BJ (cell line): Measurements from ENCODE around the gene CXCL8. TPM values are rescaled to one million over a fixed set of nuclear protein-coding genes. Genes with fewer than 3 reads are reported as not detected.

ENCODE experiments used
- CTCF ChIA-PET: fragments of 350-600 bp; formaldehyde crosslinking; extraction: SDS; loops from one replicate; lab custom pipeline; 2021; ENCODE audit warnings: antibody characterized with exemption, inconsistent platforms; lab: Yijun Ruan, JAX
- POLR2A ChIA-PET: fragments of 300-600 bp; sonication (Branson Sonifier 250); formaldehyde crosslinking; extraction: SDS; loops from one replicate; lab custom pipeline; 2021; ENCODE audit warnings: antibody characterized with exemption; lab: Charles Lee
- DNase-seq: peaks from one replicate; pipeline ENCODE4 v3.0.0-alpha.2; 2011; ENCODE audit warnings: low read depth
- H3K27me3 ChIP-seq: 2 replicates; pipeline ENCODE4 v1.6.0; 2011; ENCODE audit warnings: low read length; ENCODE audit not compliant: control insufficient read depth, insufficient read depth
- H3K36me3 ChIP-seq: 2 replicates; pipeline ENCODE4 v1.5.1; 2011; ENCODE audit warnings: low read length; ENCODE audit not compliant: control insufficient read depth, insufficient read depth
- H3K4me3 ChIP-seq: 2 replicates; pipeline ENCODE4 v1.5.1; 2011; ENCODE audit warnings: low read depth, mild to moderate bottlenecking, control low read depth, low read length
- polyA plus RNA-seq: library from polyadenylated mRNA; depleted of rRNA; stranded (reverse); fragments of >200 nt; gene quantifications from 2 replicates; pipeline ENCODE4 v1.2.3, GENCODE V29; 2011; rRNA removed
- TF ChIP-seq, protein P1 (sequence below): IDR thresholded peaks from 2 replicates; pipeline ENCODE4 v1.5.1; 2011; ENCODE audit warnings: low read depth, mild to moderate bottlenecking, control low read depth, inconsistent platforms, low read length, moderate library complexity; ENCODE audit not compliant: insufficient read depth

Gene CXCL8
- polyA plus RNA-seq, 1 experiment, result 1.1 TPM

- H3K36me3 ChIP-seq, result no peaks in the 10 kb centered on the region
- DNase-seq, result no peak
- no peak overlapping the region for H3K4me3 ChIP-seq
- CTCF ChIA-PET, result no interaction called here
- no peaks in the 10 kb centered on the region for H3K27me3 ChIP-seq
- TF ChIP-seq, protein P1, sequence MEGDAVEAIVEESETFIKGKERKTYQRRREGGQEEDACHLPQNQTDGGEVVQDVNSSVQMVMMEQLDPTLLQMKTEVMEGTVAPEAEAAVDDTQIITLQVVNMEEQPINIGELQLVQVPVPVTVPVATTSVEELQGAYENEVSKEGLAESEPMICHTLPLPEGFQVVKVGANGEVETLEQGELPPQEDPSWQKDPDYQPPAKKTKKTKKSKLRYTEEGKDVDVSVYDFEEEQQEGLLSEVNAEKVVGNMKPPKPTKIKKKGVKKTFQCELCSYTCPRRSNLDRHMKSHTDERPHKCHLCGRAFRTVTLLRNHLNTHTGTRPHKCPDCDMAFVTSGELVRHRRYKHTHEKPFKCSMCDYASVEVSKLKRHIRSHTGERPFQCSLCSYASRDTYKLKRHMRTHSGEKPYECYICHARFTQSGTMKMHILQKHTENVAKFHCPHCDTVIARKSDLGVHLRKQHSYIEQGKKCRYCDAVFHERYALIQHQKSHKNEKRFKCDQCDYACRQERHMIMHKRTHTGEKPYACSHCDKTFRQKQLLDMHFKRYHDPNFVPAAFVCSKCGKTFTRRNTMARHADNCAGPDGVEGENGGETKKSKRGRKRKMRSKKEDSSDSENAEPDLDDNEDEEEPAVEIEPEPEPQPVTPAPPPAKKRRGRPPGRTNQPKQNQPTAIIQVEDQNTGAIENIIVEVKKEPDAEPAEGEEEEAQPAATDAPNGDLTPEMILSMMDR, result no peak
- POLR2A ChIA-PET, result no interaction called here
These were observed 39.9 kb downstream of the CXCL8 start for GRCh38 chr4:73780243-73780642.

GRCh38 chr4:73780834-73781233 is 40.5 kb downstream of the CXCL8 start:
- no peak for DNase-seq
- TF ChIP-seq, protein P1, result no peak
- H3K27me3 ChIP-seq, result no peaks in the 10 kb centered on the region
- ChIA-PET CTCF (no interaction called here), POLR2A (no interaction called here)
- H3K36me3 ChIP-seq, result no peaks in the 10 kb centered on the region
- H3K4me3 ChIP-seq, result no peak overlapping the region

GRCh38 chr4:73788411-73788810 is 48.0 kb downstream of the CXCL8 start:
- ChIA-PET POLR2A (no interaction called here), CTCF (no interaction called here)
- H3K27me3 ChIP-seq, result 0 out of 2 replicates have a peak, but pooled peaks cover 2% of the 10 kb centered on the region
- DNase-seq, result no peak
- TF ChIP-seq, protein P1, result no peak
- no peaks in the 10 kb centered on the region for H3K36me3 ChIP-seq
- H3K4me3 ChIP-seq, result no peak overlapping the region

Other genes starting within 250 kb of the CXCL8 start
- gene RASSF6, start 120.1 kb upstream of the CXCL8 start, polyA plus RNA-seq, result not detected in 2 replicates
- 0.06 and 0.12 TPM in 2 replicates for gene CXCL6, start 96.1 kb downstream of the CXCL8 start, polyA plus RNA-seq
- gene PF4V1, start 112.7 kb downstream of the CXCL8 start, polyA plus RNA-seq, result not detected in 2 replicates
- 0.53 and 1.0 TPM in 2 replicates for gene CXCL1, start 128.8 kb downstream of the CXCL8 start, polyA plus RNA-seq
- not detected in 2 replicates for gene PF4, start 241.5 kb downstream of the CXCL8 start, polyA plus RNA-seq
- gene PPBP, start 247.6 kb downstream of the CXCL8 start, polyA plus RNA-seq, result not detected in 2 replicates